Measurements from ENCODE around the gene ESR1. TPM values are rescaled to one million over a fixed set of nuclear protein-coding genes. Genes with fewer than 3 reads are reported as not detected.
A peak's percentile ranks its signal among the peaks of the same experiment; 100 is the strongest.

ESR1 gene
- total RNA-seq, 2 donors from 2014 or later = 4.9 TPM

DNA sequence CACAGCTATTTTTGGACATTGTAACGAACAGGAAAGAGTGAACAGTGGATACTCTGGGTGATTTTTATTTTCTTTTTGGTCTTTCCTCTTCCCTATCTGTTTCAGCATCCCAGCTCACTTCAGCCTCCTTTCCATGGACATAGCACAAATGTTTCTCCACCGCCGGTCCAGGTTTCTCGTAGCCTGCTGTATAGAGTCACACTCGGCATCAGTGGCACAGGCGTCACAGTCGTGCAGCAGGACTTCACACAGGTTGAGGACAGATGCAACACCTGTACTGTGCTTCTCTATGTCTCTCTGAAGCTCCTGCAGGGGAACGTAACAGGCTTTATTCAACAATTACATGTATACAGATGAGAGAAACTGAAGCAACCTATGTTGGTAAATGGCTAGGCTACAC lies 348.3 kb downstream of the ESR1 start:
- Histone ChIP-seq H3K9me3 (no peaks in the 10 kb centered on the region), H3K27me3 (replicated peaks; ENCODE audit: insufficient read depth) (no peaks in the 10 kb centered on the region), H3K4me1 (ENCODE audit: control insufficient read depth in 1 of 2, low read depth in 2 of 2) (peaks cover 0 to 2% of the 10 kb centered on the region in 2 donors), H3K36me3 (peaks cover 31% of the 10 kb centered on the region), H3K27ac (no peak overlapping the region), H3K4me3 (no peak overlapping the region)
- TF ChIP-seq, protein P1, sequence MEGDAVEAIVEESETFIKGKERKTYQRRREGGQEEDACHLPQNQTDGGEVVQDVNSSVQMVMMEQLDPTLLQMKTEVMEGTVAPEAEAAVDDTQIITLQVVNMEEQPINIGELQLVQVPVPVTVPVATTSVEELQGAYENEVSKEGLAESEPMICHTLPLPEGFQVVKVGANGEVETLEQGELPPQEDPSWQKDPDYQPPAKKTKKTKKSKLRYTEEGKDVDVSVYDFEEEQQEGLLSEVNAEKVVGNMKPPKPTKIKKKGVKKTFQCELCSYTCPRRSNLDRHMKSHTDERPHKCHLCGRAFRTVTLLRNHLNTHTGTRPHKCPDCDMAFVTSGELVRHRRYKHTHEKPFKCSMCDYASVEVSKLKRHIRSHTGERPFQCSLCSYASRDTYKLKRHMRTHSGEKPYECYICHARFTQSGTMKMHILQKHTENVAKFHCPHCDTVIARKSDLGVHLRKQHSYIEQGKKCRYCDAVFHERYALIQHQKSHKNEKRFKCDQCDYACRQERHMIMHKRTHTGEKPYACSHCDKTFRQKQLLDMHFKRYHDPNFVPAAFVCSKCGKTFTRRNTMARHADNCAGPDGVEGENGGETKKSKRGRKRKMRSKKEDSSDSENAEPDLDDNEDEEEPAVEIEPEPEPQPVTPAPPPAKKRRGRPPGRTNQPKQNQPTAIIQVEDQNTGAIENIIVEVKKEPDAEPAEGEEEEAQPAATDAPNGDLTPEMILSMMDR (IDR thresholded peaks at IDR 0.05) = no peak
- ATAC-seq (ENCODE audit: insufficient number of reproducible peaks, low FRiP score, low read depth) = no peak
- DNase-seq (ENCODE audit: low spot score) = no peak

DNA sequence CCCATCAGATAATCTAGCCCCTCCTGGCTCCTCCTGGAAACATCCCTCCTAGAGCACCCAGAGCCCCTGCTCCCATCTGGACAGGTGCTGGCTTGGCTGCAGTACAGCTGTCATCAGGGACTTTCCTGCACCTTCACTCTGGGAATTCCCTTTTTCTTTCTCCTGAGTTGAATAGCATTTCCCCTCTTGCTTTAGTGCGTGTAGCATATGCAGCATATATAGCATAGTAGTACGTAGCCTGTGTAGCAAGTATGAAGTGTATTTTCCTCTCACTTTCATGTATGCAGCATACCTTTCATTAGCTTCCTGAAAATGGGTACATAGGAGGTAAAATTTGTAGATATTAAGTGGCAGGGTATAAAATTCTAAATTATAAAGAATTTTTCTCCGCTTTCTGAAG lies 352.9 kb downstream of the ESR1 start:
- Histone ChIP-seq H3K4me3 (no peak overlapping the region), H3K36me3 (peaks cover 29% of the 10 kb centered on the region), H3K9me3 (no peaks in the 10 kb centered on the region), H3K27ac (no peak overlapping the region), H3K4me1 (ENCODE audit: control insufficient read depth in 1 of 2, low read depth in 2 of 2) (no peaks in the 10 kb centered on the region), H3K27me3 (replicated peaks; ENCODE audit: insufficient read depth) (no peaks in the 10 kb centered on the region)
- TF ChIP-seq, protein P1 (IDR thresholded peaks at IDR 0.05) = no peak
- DNase-seq (ENCODE audit: low spot score) (no peak), ATAC-seq (ENCODE audit: insufficient number of reproducible peaks, low FRiP score, low read depth) (no peak)

DNA sequence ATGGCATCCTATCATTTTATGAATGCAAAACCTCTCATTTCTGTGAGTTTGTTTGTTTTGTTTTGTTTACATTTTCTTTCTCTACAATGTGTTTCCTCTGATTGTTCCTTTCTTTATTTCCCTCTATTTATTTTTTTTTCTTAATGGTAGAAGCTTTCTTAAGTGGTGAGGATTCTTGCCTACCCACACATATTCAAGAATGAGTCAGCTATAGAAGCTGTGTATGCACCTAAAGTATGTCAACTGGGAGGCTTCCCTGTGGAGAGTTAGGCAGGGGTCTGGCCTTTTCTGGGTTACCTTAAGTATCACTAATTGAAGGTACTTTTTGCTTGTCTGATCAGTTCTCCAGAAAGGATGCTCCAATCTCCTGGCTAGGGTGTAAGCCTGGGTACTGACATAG lies 354.0 kb downstream of the ESR1 start:
- no peaks in the 10 kb centered on the region for H3K27me3 ChIP-seq (replicated peaks; ENCODE audit: insufficient read depth)
- no peak for DNase-seq (ENCODE audit: low spot score)
- H3K36me3 ChIP-seq = peaks cover 24% of the 10 kb centered on the region
- ATAC-seq (ENCODE audit: insufficient number of reproducible peaks, low FRiP score, low read depth) = no peak
- H3K4me3 ChIP-seq = no peak overlapping the region
- peak overlapping the region in 1 of 2 donors; percentile 20 for H3K27ac ChIP-seq
- H3K4me1 ChIP-seq (ENCODE audit: control insufficient read depth in 1 of 2, low read depth in 2 of 2) = peaks cover 0 to 5% of the 10 kb centered on the region in 2 donors
- no peaks in the 10 kb centered on the region for H3K9me3 ChIP-seq
- TF ChIP-seq, protein P1 (IDR thresholded peaks at IDR 0.05) = no peak

DNA sequence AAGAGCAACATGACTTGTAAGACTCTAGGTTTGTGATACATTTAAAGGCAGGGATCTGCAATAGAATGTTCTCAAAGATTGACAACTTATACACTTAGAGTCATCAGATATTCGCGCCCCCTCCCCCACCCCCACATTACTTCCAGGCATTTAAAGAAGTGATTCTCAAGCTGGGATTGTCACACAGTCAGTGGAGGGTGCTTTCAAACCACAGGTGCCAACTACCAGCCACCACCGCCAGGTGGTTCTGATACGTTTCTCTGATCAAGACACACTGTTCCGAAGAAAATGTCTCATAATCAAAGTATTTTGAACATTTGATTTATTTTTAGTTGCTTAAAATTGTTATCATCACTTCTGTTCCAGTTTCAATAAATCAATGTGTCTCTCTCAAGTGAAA lies 357.5 kb downstream of the ESR1 start:
- DNase-seq (ENCODE audit: low spot score) (no peak), ATAC-seq (ENCODE audit: insufficient number of reproducible peaks, low FRiP score, low read depth) (no peak)
- Histone ChIP-seq H3K9me3 (no peaks in the 10 kb centered on the region), H3K36me3 (peaks cover 20% of the 10 kb centered on the region), H3K4me3 (no peak overlapping the region), H3K27ac (no peak overlapping the region), H3K4me1 (ENCODE audit: control insufficient read depth in 1 of 2, low read depth in 2 of 2) (peaks cover 9 to 19% of the 10 kb centered on the region in 2 donors), H3K27me3 (replicated peaks; ENCODE audit: insufficient read depth) (no peaks in the 10 kb centered on the region)
- TF ChIP-seq, protein P1 (IDR thresholded peaks at IDR 0.05) = no peak

DNA sequence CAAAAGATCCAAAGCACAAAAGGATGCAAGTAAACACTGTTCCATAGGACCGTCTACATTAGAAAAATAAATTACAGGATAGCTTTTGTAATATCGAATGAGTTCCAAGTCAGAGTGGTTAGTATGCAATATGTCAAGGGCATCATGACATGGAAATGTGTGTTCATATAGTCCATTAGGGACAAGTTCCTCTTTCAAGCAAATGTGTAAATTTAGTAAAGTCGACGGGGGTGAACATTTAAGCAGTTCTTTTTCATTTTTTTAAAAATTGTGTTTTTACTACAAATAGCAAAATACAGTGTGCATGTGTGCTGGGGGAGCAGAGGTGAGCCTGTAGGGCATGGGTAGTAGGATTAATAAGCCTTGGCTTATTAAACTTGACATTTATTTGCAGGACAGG lies 359.0 kb downstream of the ESR1 start:
- H3K4me3 ChIP-seq = no peak overlapping the region
- DNase-seq (ENCODE audit: low spot score) = no peak
- no peaks in the 10 kb centered on the region for H3K27me3 ChIP-seq (replicated peaks; ENCODE audit: insufficient read depth)
- ATAC-seq (ENCODE audit: insufficient number of reproducible peaks, low FRiP score, low read depth) = no peak
- peaks cover 9 to 21% of the 10 kb centered on the region in 2 donors for H3K4me1 ChIP-seq (ENCODE audit: control insufficient read depth in 1 of 2, low read depth in 2 of 2)
- H3K36me3 ChIP-seq = peaks cover 26% of the 10 kb centered on the region
- H3K27ac ChIP-seq = no peak overlapping the region
- TF ChIP-seq, protein P1 (IDR thresholded peaks at IDR 0.05) = no peak
- H3K9me3 ChIP-seq = no peaks in the 10 kb centered on the region
